ENCODE data around the gene ANGPT4.

GRCh38 chr20:831956-832355, 84.2 kb downstream of the ANGPT4 start:
- TF ChIP-seq POLR2AphosphoS5 (IDR thresholded peaks at IDR 0.05; ENCODE audit: borderline replicate concordance, low read depth, low read length), result no peak
- no peak for TF ChIP-seq EZH2 (IDR thresholded peaks at IDR 0.05)
- TF ChIP-seq FOXP2 (optimal IDR thresholded peaks at IDR 0.05; ENCODE audit: control extremely low read depth, extremely low read length, insufficient read depth), result no peak

Data from SK-N-MC (cell line).